ENCODE measurements around the gene PROM2.

The PROM2 gene

GRCh38 chr2:95319481-95320343 is 45.5 kb downstream of the PROM2 start:
- TF ChIP-seq CTCF (IDR thresholded peaks at IDR 0.05; ENCODE audit: extremely low read depth, missing control alignments): no peak
- DNase-seq (ENCODE audit: low spot score): no peak

DNA sequence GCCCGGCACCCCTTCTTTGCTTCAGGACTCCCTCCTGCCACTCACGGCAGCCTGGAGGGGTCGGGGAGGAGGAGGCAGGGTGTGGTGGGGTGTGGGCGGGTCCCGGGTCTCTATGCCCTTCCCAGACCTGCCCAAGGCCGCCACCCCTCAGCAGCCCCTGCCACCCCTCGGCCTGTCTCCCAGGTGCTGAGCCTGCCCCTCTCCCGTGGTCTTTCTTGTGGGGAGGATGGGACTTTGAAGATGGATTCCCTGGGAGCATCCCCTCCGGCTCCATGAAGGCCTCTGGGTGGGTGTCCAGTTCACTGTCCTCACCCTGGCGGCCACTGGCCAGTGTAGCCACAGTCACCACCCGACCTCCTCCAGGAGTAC is 46.1 kb downstream of the PROM2 start:
- DNase-seq (ENCODE audit: low spot score): no peak
- no peak for TF ChIP-seq CTCF (IDR thresholded peaks at IDR 0.05; ENCODE audit: extremely low read depth, missing control alignments)

- no peak for DNase-seq (ENCODE audit: low spot score)
- no peak for TF ChIP-seq CTCF (IDR thresholded peaks at IDR 0.05; ENCODE audit: extremely low read depth, missing control alignments)
Observed at GRCh38 chr2:95320986-95321767, 46.9 kb downstream of the PROM2 start.

DNA sequence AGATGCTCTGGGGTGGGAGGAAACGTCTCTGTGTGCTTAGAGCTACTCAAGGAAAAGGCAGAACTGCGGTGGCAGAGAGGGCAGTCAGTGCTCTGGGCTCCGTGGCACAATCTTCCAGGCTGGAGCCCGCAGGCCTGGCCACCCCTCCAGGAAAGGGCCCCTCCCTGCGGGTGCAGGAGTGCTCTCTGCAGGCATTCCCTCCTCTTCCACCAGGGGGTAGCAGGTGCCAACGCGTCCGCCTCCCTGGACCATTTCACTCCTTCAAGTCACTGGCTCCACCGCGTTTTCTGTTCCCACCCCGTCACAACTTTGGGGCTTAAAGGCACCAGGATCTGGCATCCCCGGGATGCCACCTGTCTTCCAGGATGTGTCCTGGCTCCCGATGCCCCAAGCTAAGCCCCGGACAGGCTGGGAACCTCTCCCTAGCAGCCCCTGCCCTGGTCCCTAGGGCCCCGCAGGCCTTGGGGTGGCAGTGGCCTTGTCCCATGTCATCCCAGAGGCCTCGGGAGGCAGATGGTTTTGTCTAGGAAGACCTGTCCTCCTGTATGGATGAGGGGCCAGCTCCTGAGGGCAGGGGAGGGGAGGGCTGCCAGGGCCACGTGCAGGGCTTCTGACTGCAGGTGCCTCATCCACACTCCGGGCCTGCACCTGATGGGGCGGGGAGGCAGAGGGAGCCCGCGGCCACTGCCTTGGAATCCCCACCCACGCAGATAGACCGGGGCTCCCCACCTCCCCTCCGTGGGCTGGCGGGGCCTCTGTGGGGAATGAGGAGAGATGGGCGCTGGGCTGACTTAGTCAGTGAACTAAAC is 49.3 kb downstream of the PROM2 start:
- DNase-seq (ENCODE audit: low spot score): no peak

DNA sequence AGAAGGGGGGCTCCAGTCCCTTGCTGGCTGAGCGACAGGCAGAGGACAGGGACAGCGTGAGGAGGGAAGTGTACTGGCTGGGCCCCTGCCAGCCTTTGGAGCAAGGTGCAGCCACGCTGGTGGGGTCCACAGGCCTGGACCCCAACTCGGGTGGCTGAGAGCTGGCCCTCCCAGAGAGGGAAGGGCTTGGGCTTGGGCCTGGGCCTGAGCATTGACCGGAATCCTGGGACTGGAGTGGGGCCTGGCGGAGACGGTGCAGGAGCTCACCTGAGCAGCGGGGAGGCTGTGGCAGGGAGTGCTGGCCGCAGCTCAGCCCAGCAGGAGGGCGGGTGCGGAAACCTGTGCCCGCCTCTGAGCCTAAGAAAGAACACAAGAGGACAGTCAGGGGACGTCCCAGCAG is 50.8 kb downstream of the PROM2 start:
- TF ChIP-seq CTCF (IDR thresholded peaks at IDR 0.05; ENCODE audit: extremely low read depth, missing control alignments): no peak
- DNase-seq (ENCODE audit: low spot score): no peak

More for the DNA sequence above, 49.3 kb downstream of the PROM2 start:
- TF ChIP-seq CTCF (IDR thresholded peaks at IDR 0.05; ENCODE audit: extremely low read depth, missing control alignments): no peak

DNA sequence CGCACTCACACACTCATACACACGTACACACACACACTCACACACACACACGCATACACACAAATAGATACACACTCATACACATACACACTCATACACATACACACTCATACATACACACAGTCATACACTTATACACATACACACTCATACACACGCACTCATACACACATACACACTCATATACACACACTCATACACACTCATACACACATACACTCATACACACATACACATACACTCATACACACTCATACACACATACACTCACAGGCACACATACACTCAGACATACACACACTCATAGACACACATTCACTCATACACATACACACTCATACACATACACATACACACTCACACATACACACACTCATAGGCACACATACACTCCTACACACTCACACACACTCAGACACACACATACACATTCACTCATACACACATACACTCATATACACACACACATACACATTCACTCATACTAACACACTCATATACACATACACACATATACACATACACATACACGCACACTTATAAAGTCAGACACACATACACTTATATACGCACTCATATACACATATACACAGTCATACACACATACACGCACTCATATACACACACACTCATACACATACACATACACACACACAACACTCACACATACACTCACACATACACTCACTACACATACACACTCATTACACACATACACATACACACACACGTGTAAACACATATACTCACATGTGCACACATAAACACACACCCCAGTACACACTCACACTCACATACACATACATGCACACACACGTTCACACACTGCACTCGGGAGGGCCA is 51.6 kb downstream of the PROM2 start:
- no peak for DNase-seq (ENCODE audit: low spot score)
- no peak for TF ChIP-seq CTCF (IDR thresholded peaks at IDR 0.05; ENCODE audit: extremely low read depth, missing control alignments)

Data from GM20000 (cell line).